IMR-90 (cell line): Measurements from ENCODE around the gene DLG5. TPM values are rescaled to one million over a fixed set of nuclear protein-coding genes. Genes with fewer than 3 reads are reported as not detected.

Experiments
- ATAC-seq: fragments of 200-7000 bp; cut with Tn5 transposase; 2 replicates; pipeline ENCODE4 v1.9.1; 2020; ENCODE audit warnings: low read depth, mild to moderate bottlenecking, moderate library complexity
- BruUV-seq: library from RNA; stranded (reverse); fragments of 400-500 nt; replicated peaks from 2 replicates; lab custom pipeline; 2021; lab: Mats Ljungman, UMichigan
- CTCF ChIA-PET: fragments of 300-600 bp; formaldehyde crosslinking; extraction: SDS; loops from one replicate; lab custom pipeline; 2021; ENCODE audit warnings: antibody characterized with exemption; lab: Yijun Ruan, JAX
- POLR2A ChIA-PET: fragments of 300-600 bp; sonication (Branson Sonifier 250); formaldehyde crosslinking; loops from one replicate; lab custom pipeline; 2022; ENCODE audit warnings: antibody characterized with exemption; ENCODE audit not compliant: unreplicated experiment; lab: Charles Lee
- DNase-seq: peaks from one replicate; pipeline ENCODE4 v3.0.0; 2013
- H2AFZ ChIP-seq: replicated peaks from 2 replicates; pipeline ENCODE3; 2013; ENCODE audit warnings: low read length, mild to moderate bottlenecking; ENCODE audit not compliant: poor library complexity
- H2AK5ac ChIP-seq: 2 replicates; pipeline ENCODE4 v1.6.1; 2013; ENCODE audit warnings: low read depth, low read length, inconsistent platforms
- H2AK9ac ChIP-seq: replicated peaks from 2 replicates; pipeline ENCODE3; 2013; ENCODE audit warnings: mild to moderate bottlenecking, low read depth, low read length, moderate library complexity; ENCODE audit not compliant: poor library complexity
- H2BK120ac ChIP-seq: 2 replicates; pipeline ENCODE4 v1.6.1; 2013; ENCODE audit warnings: low read depth, low read length, inconsistent platforms
- H2BK15ac ChIP-seq: 3 replicates; pipeline ENCODE4 v1.6.1; 2013; ENCODE audit warnings: low read depth, low read length, inconsistent platforms
- H2BK20ac ChIP-seq: 2 replicates; pipeline ENCODE4 v1.6.1; 2013; ENCODE audit warnings: low read depth, mild to moderate bottlenecking, inconsistent platforms, low read length, moderate library complexity
- H2BK5ac ChIP-seq: 2 replicates; pipeline ENCODE4 v1.6.1; 2013; ENCODE audit warnings: mild to moderate bottlenecking, low read depth, low read length, inconsistent platforms; ENCODE audit not compliant: poor library complexity, severe bottlenecking
- H3K14ac ChIP-seq: replicated peaks from 2 replicates; pipeline ENCODE4 v1.6.1; 2013; ENCODE audit warnings: low read depth, low read length, inconsistent platforms
- H3K18ac ChIP-seq: 2 replicates; pipeline ENCODE4 v1.6.1; 2013; ENCODE audit warnings: low read depth, low read length, control low read depth
- H3K23ac ChIP-seq: 2 replicates; pipeline ENCODE4 v1.6.1; 2013; ENCODE audit warnings: low read depth, low read length, inconsistent platforms
- H3K27ac ChIP-seq: 2 replicates; pipeline ENCODE4 v1.5.1; 2013; ENCODE audit warnings: mild to moderate bottlenecking, control low read depth, low read length; ENCODE audit not compliant: insufficient read depth
- H3K27me3 ChIP-seq: 2 replicates; pipeline ENCODE4 v1.6.1; 2013; ENCODE audit warnings: low read length; ENCODE audit not compliant: control insufficient read depth, insufficient read depth
- H3K36me3 ChIP-seq: 2 replicates; pipeline ENCODE4 v1.6.1; 2013; ENCODE audit warnings: low read length, mixed read lengths; ENCODE audit not compliant: control insufficient read depth, insufficient read depth
- H3K4ac ChIP-seq: 2 replicates; pipeline ENCODE4 v1.6.1; 2013; ENCODE audit warnings: low read depth, low read length, inconsistent platforms
- H3K4me1 ChIP-seq: 2 replicates; pipeline ENCODE4 v1.6.1; 2013; ENCODE audit warnings: low read length, mixed read lengths; ENCODE audit not compliant: control insufficient read depth, insufficient read depth
- H3K4me2 ChIP-seq: 2 replicates; pipeline ENCODE4 v1.6.1; 2013; ENCODE audit warnings: low read depth, mild to moderate bottlenecking, control low read depth, low read length, moderate library complexity
- H3K4me3 ChIP-seq: 2 replicates; pipeline ENCODE4 v1.5.1; 2013; ENCODE audit warnings: low read depth, mild to moderate bottlenecking, control low read depth, low read length, moderate library complexity; ENCODE audit not compliant: insufficient read depth
- H3K56ac ChIP-seq: 2 replicates; pipeline ENCODE4 v1.6.1; 2013; ENCODE audit warnings: low read length, inconsistent platforms; ENCODE audit not compliant: insufficient read depth; ENCODE audit errors: extremely low read depth
- H3K79me1 ChIP-seq, 2 experiments: 2 replicates each; pipeline ENCODE4 v1.6.1; 2013; ENCODE audit warnings: low read length in 2 of 2, inconsistent platforms in 1 of 2, low read depth in 1 of 2
- H3K9ac ChIP-seq: 2 replicates; pipeline ENCODE4 v1.6.1; 2013; ENCODE audit warnings: low read depth, low read length, control low read depth
- H3K9me1 ChIP-seq: 2 replicates; pipeline ENCODE4 v1.6.1; 2013; ENCODE audit warnings: low read length, inconsistent platforms; ENCODE audit not compliant: insufficient read depth
- H3K9me3 ChIP-seq: 2 replicates; pipeline ENCODE4 v1.6.1; 2013; ENCODE audit warnings: low read length; ENCODE audit not compliant: control insufficient read depth, insufficient read depth
- H4K20me1 ChIP-seq: 2 replicates; pipeline ENCODE4 v1.6.1; 2013; ENCODE audit warnings: low read length, inconsistent platforms; ENCODE audit not compliant: insufficient read depth
- H4K5ac ChIP-seq: 2 replicates; pipeline ENCODE4 v1.6.1; 2013; ENCODE audit warnings: mild to moderate bottlenecking, low read depth, low read length, control low read depth
- H4K8ac ChIP-seq, 2 experiments: 2 replicates each; pipeline ENCODE4 v1.6.1; 2013; ENCODE audit warnings: low read depth in 2 of 2, low read length in 2 of 2, control low read depth in 1 of 2, inconsistent platforms in 1 of 2
- H4K91ac ChIP-seq: 2 replicates; pipeline ENCODE4 v1.6.1; 2013; ENCODE audit warnings: low read depth, low read length, inconsistent platforms; ENCODE audit not compliant: insufficient read depth
- BHLHE40 ChIP-seq: fragments of 150-350 bp; IDR thresholded peaks from 2 replicates; pipeline ENCODE4 v1.6.1; 2016; ENCODE audit warnings: mild to moderate bottlenecking, low read depth, low read length
- MXI1 ChIP-seq: IDR thresholded peaks from 2 replicates; pipeline ENCODE4 v1.6.1; 2012; ENCODE audit warnings: low read depth, mild to moderate bottlenecking, low read length, moderate library complexity, borderline replicate concordance
- POLR2A ChIP-seq: IDR thresholded peaks from 2 replicates; pipeline ENCODE4 v1.6.1; 2012; ENCODE audit warnings: mild to moderate bottlenecking, low read depth, low read length
- WGBS, 2 experiments: methylation state at CpG; one replicate each; pipeline versions ENCODE4 v1.1.5 to v1.1.7; 2013; ENCODE audit warnings: missing lambda C conversion rate in 2 of 2; ENCODE audit not compliant: insufficient read length in 1 of 2; ENCODE audit errors: extremely low coverage in 2 of 2; 5-methylcytosine and 5-hydroxymethylcytosine counted together
- dilution Hi-C: fragments of 300-500 bp; cut with HindIII; formaldehyde crosslinking; loops from one replicate; pipeline ENCODE4 v1.14.3; 2018; ENCODE audit warnings: low sequenced_read_pairs; ENCODE audit not compliant: unreplicated experiment
- in situ Hi-C: fragments of 300-500 bp; cut with MboI; formaldehyde crosslinking; loops from 3 replicates; pipeline ENCODE4 v1.14.3; 2019; ENCODE audit warnings: low sequenced_read_pairs, inconsistent platforms, mixed read lengths
- intact Hi-C: fragments of 100-400 bp; cut with micrococcal nuclease; formaldehyde crosslinking; loops from 2 replicates; pipeline ENCODE4 v1.10.0; 2022
- polyA plus RNA-seq, 3 experiments: library from polyadenylated mRNA; depleted of rRNA; stranded (reverse); fragments of >200 nt; gene quantifications; 2 replicates each; pipeline ENCODE4 v1.2.3, GENCODE V29; 2012; ENCODE audit warnings: low replicate concordance in 1 of 3
- total RNA-seq: library from RNA; depleted of rRNA; stranded (reverse); fragments of >200 nt; gene quantifications from 2 replicates; pipeline ENCODE4 v1.2.3, GENCODE V29; 2012

DLG5 gene
- total and polyA plus RNA-seq, 2 of the 4 experiments (the other 2 are of a cell fraction): 12.7 to 28.7 TPM

- Histone ChIP-seq H3K23ac (no peak overlapping the region), H3K56ac (no peak overlapping the region), H3K4me1 (peaks cover 5% of the 10 kb centered on the region), H2AK5ac (no peak overlapping the region), H2BK120ac (no peak overlapping the region), H3K14ac (no peak overlapping the region), H4K20me1 (peaks cover 56% of the 10 kb centered on the region), H4K91ac (no peak overlapping the region), H3K9me1 (peaks cover 36% of the 10 kb centered on the region), H2BK20ac (no peak overlapping the region), H3K4me3 (no peak overlapping the region), H2BK15ac (no peak overlapping the region), H2AFZ (no peak overlapping the region), H2BK5ac (no peak overlapping the region), H3K36me3 (peaks cover 16% of the 10 kb centered on the region), H3K4me2 (no peak overlapping the region), H3K18ac (no peak overlapping the region), H3K9me3 (no peaks in the 10 kb centered on the region), H4K5ac (no peak overlapping the region), H3K4ac (no peak overlapping the region), H3K79me1 (peaks cover 46 to 89% of the 10 kb centered on the region in 2 experiments), H3K27me3 (no peaks in the 10 kb centered on the region), H2AK9ac (no peak overlapping the region), H3K9ac (no peak overlapping the region), H3K27ac (no peak overlapping the region), H4K8ac (no peak overlapping the region)
- CTCF ChIA-PET: interaction anchor here (1.6 kb wide), 1 partner anchor 13 kb away, joined by 4 read pairs; no protein-coding TSS in a partner anchor
- BruUV-seq: no TSS peak
- TF ChIP-seq MXI1 (no peak), POLR2A (no peak), BHLHE40 (no peak)
- WGBS, 2 experiments: 100% methylated on average over 1 of the region's 4 CpGs; no CpG with 5 or more reads in 1 of the 2 experiments
- POLR2A ChIA-PET: no interaction called here
- no peak for ATAC-seq
- dilution Hi-C loops: no loop called here
- DNase-seq: no peak
- in situ Hi-C loops: no loop called here
- intact Hi-C loops: no loop called here
These were observed 66.7 kb downstream of the DLG5 start for GRCh38 chr10:77859865-77860282.
